Osteocyte (in vitro differentiated cells): ENCODE measurements around the gene OR2V2. TPM values are rescaled to one million over a fixed set of nuclear protein-coding genes. Genes with fewer than 3 reads are reported as not detected.
"Not testable (repeated sequence)": the region's sequence is repeated elsewhere in the genome, so short reads cannot be mapped to it uniquely, and the experiment has no call there.

Source experiments
- DNase-seq: peaks from one replicate; pipeline ENCODE4 v3.0.0; 2021; ENCODE audit warnings: mixed read lengths; ENCODE audit not compliant: unreplicated experiment; ENCODE audit errors: extremely low spot score
- H3K27ac Mint-ChIP-seq: one replicate; pipeline ENCODE4 v1.8.0; 2021; ENCODE audit warnings: mild to moderate bottlenecking, mixed read lengths; ENCODE audit not compliant: unreplicated experiment
- H3K27me3 Mint-ChIP-seq: one replicate; pipeline ENCODE4 v1.8.0; 2021; ENCODE audit warnings: mixed read lengths; ENCODE audit not compliant: unreplicated experiment
- H3K36me3 Mint-ChIP-seq: one replicate; pipeline ENCODE4 v1.8.0; 2021; ENCODE audit warnings: mixed read lengths; ENCODE audit not compliant: unreplicated experiment
- H3K4me1 Mint-ChIP-seq: one replicate; pipeline ENCODE4 v1.8.0; 2021; ENCODE audit warnings: mixed read lengths; ENCODE audit not compliant: unreplicated experiment
- H3K4me3 Mint-ChIP-seq: one replicate; pipeline ENCODE4 v1.8.0; 2021; ENCODE audit warnings: mild to moderate bottlenecking, moderate library complexity, mixed read lengths; ENCODE audit not compliant: unreplicated experiment
- H3K9me3 Mint-ChIP-seq: one replicate; pipeline ENCODE4 v1.8.0; 2021; ENCODE audit warnings: mixed read lengths; ENCODE audit not compliant: unreplicated experiment
- total RNA-seq: library from RNA; stranded (reverse); gene quantifications from 2 replicates; pipeline ENCODE4 v1.2.1, GENCODE V29; 2021
- TF ChIP-seq, protein P1 (sequence below): fragments of 200-600 bp; sonication (generic); IDR thresholded peaks from 2 replicates; pipeline ENCODE4 v1.5.0; 2021; ENCODE audit warnings: antibody characterized with exemption, mild to moderate bottlenecking, moderate library complexity

OR2V2 gene
- total RNA-seq, 1 donor from 2014 or later, result not detected

GRCh38 chr5:181167814-181168488 is 20.6 kb downstream of the OR2V2 start:
- no peak overlapping the region for H3K4me3 Mint-ChIP-seq
- H3K4me1 Mint-ChIP-seq, result peaks cover 27% of the 10 kb centered on the region
- DNase-seq, result no peak
- H3K9me3 Mint-ChIP-seq, result no peaks in the 10 kb centered on the region
- TF ChIP-seq, protein P1, sequence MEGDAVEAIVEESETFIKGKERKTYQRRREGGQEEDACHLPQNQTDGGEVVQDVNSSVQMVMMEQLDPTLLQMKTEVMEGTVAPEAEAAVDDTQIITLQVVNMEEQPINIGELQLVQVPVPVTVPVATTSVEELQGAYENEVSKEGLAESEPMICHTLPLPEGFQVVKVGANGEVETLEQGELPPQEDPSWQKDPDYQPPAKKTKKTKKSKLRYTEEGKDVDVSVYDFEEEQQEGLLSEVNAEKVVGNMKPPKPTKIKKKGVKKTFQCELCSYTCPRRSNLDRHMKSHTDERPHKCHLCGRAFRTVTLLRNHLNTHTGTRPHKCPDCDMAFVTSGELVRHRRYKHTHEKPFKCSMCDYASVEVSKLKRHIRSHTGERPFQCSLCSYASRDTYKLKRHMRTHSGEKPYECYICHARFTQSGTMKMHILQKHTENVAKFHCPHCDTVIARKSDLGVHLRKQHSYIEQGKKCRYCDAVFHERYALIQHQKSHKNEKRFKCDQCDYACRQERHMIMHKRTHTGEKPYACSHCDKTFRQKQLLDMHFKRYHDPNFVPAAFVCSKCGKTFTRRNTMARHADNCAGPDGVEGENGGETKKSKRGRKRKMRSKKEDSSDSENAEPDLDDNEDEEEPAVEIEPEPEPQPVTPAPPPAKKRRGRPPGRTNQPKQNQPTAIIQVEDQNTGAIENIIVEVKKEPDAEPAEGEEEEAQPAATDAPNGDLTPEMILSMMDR, result peak; percentile 52
- peaks cover 68% of the 10 kb centered on the region for H3K27me3 Mint-ChIP-seq
- H3K36me3 Mint-ChIP-seq, result no peaks in the 10 kb centered on the region
- no peak overlapping the region for H3K27ac Mint-ChIP-seq

DNA sequence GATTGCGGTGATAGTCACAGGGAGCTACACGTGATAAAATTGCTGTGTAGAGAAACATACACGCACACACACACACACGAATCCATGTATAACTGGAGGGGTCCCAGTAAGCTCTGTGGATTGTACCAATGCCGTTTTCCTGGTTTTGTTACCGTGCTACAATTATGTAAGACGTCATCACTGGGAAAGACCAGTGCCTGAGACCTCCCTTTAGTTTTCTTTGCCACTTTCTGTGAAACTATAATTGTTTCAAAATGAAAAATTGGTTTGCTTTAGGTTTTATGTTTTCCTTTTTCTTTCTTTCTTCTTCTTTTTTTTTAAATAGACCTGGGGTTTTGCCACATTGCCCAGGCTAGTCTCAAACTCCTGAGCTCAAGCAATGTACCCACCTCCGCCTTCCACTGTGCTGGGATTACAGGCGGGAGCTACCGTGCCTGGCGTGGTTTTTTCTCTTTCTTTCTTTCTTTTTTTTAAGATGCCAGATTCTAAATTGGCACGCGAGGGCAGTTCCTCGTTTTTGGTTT is 21.3 kb downstream of the OR2V2 start:
- Mint-ChIP-seq H3K4me3 (no peak overlapping the region), H3K27me3 (peaks cover 75% of the 10 kb centered on the region), H3K9me3 (no peaks in the 10 kb centered on the region), H3K36me3 (no peaks in the 10 kb centered on the region), H3K27ac (no peak overlapping the region), H3K4me1 (peaks cover 34% of the 10 kb centered on the region)
- DNase-seq, result no peak
- TF ChIP-seq, protein P1, result no peak

- H3K4me3 Mint-ChIP-seq, result peak overlapping the region; percentile 62
- peaks cover 34% of the 10 kb centered on the region for H3K4me1 Mint-ChIP-seq
- peaks cover 79% of the 10 kb centered on the region for H3K27me3 Mint-ChIP-seq
- H3K36me3 Mint-ChIP-seq, H3K9me3 Mint-ChIP-seq, DNase-seq, H3K27ac Mint-ChIP-seq: not testable (repeated sequence)
Measured at GRCh38 chr5:181169459-181170236, 22.3 kb downstream of the OR2V2 start.

DNA sequence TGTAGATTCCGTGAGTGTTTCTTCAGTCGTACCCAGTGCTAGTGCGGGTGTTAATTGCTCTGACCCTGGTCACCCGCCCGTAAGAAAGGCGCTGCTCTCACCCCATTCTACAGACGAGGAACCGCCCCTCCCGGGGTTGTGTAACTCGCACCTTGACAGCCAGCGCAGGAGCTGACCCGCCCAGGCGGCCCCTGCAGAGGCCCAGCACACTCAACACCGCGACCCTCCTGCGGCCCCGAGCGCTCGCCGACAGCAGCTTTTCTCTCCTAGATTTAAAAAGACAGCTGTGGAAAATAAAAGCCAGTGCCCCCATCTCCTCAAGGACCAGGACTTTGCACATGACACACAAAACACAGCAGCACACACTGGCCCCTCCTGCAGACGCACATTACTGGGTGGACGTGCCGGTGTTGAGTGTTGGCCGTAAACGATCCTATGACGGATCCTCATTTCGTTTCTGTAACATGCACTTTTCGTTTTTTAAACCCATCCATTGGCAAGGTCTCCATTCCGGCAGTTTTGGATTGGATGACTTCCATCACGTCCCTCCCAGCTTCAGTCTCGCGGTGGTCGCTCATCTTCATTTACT is 22.9 kb downstream of the OR2V2 start:
- H3K27me3 Mint-ChIP-seq, result peaks cover 76% of the 10 kb centered on the region
- peaks cover 34% of the 10 kb centered on the region for H3K4me1 Mint-ChIP-seq
- peak overlapping the region; percentile 62 for H3K4me3 Mint-ChIP-seq
- no peak overlapping the region for H3K27ac Mint-ChIP-seq
- H3K36me3 Mint-ChIP-seq, result no peaks in the 10 kb centered on the region
- no peak for DNase-seq
- no peaks in the 10 kb centered on the region for H3K9me3 Mint-ChIP-seq
- TF ChIP-seq, protein P1, result no peak

DNA sequence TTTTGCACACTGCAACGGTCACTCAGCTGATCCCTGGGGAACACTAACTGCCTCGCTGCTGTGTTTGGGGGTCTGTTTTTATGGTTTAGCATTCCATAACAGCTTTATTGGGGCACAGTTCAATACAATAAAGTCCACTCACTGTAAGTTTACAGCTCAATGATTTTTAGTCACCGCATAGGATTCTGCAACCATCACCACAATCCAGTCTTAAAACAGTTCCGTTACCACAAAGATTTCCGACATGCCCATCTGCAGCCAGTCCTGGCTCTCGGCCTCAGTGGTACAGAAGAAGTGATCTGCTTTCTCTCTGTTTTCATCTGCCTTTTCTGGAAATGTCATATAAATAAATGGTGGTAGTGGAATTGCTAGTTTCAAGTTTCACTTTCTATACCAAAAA is 23.6 kb downstream of the OR2V2 start:
- Mint-ChIP-seq H3K4me3 (no peak overlapping the region), H3K4me1 (peaks cover 34% of the 10 kb centered on the region), H3K27me3 (peaks cover 69% of the 10 kb centered on the region), H3K27ac (no peak overlapping the region), H3K36me3 (no peaks in the 10 kb centered on the region), H3K9me3 (no peaks in the 10 kb centered on the region)
- TF ChIP-seq, protein P1, result no peak
- no peak for DNase-seq
